HG03457 (cell line): ENCODE results near the gene THSD4.

Experiments used
- ATAC-seq: cut with Tn5 transposase; IDR thresholded peaks from one replicate; pipeline ENCODE4 v1.9.1; 2021; ENCODE audit warnings: moderate number of reproducible peaks; ENCODE audit not compliant: unreplicated experiment

The THSD4 gene

GRCh38 chr15:71629781-71630474, 514.7 kb downstream of the THSD4 start:
- ATAC-seq = no peak

- no peak for ATAC-seq
Measured at GRCh38 chr15:71630475-71630809, 515.2 kb downstream of the THSD4 start.

DNA sequence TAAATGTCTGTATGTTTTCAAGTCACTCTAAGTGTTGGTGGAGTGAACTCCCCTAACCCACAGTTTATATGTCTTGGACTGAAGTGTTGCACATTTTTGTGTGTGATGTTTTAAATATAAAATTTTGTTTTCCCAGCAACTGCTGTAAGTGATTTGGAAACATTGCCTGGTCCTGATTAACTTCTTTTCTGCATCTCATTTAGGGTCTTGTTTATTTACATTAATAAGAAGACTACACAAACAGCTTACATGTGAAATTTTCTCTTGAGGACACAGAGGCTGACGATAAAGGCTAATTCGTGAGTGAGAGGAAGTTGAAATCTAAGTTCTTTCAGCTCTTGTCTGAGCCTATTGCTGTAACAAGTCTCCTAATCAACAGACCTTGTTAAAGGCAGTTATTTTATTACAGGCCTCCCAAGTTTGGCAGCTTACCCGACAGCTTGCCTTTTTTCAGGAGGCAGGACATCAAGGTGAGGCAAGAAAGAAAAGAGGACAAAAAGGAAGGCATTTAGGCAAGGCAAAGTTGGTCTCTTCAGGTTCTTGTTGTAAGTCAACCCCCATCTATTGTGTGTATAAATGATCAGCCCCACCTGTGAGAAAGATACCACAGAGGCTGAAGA, 517.4 kb downstream of the THSD4 start:
- no peak for ATAC-seq

DNA sequence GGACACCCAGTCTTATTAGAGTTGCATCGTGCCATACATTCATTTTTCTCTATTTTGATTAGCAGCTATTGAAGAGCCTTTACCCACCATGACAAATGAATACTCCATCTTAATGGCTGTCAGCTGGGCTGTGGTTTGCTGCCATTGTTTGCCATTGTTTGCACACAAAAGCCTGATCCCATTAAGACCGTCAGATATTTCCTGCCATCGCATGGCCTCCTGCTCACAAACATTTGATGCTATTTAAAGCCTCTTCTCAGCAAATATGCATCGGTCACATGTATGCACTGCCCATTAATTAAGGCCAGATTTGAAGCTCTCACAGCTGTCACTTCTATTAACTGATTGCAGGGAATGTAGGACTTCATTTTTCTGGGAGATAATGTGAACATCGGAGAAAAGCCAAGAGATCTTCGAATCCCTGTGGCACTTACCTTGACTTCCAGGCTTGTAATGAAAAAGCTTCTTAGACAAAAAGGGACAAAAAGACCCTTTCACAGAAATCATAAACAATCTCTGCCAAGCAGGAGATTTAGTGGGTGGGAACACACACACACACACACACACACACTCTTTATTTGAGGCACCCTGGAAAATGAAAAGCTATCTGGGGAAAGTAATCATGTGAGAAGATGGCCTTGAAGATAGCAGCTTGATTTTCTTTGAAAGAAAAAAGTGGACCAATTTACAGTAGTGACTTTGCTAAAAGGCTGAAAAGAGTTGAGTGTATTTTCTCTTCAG, 519.7 kb downstream of the THSD4 start:
- ATAC-seq = no peak

GRCh38 chr15:71635735-71636134, 520.5 kb downstream of the THSD4 start:
- ATAC-seq = no peak

DNA sequence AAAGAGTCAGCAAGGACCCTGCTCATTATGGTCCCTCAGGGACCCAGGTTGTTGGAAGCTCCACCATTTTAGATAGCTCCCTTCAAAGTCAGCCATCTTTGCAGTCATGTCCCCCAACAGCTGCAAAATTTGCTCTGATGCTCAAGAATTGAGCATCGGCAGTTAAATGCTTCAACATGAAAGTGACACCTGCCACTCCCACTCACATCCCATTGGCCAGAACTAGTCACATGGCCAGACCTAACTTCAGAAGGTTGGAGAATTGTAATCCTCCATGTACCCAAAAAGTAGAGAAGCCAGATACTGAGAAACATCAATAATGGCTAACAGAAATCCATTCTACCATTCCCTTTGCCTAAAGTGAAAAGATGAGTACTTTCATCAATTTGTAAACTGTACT, 523.6 kb downstream of the THSD4 start:
- ATAC-seq = no peak

DNA sequence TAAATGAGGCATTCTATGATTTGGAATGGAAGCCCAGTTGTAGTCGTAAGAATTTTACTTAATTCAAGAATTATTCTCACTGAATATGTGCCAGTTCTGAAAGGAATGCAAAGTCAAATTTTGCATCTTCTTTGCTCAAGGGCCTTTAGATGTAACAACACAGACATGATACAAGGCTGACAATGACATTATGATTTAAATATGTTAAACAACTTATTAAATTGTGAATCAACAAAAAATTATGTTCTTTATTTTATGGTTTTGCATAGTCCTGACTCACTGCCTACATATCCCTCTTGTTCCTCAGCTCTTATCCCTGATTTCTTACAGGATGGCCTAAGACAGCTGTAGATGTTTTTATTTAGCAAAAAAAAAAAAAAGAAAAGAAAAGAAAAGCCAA, 524.2 kb downstream of the THSD4 start:
- no peak for ATAC-seq

DNA sequence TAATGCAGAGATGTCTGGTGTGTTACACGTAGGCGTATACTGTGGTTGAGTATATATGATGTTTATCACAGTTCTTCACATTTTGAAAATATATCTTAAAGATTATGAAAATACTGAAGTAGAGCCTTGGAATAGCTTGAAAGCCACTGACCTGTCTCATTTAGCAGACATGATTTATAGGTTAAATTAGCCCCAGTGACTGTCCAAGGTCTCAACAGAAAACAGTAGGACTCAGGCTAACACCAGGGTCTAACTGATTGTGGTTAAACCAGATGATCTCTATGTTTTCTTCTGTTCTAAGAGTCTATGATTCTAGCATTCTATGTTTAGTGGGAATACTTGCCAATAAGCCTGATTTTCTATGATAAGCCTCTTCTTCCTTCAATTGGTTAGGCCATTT, 528.6 kb downstream of the THSD4 start:
- no peak for ATAC-seq

GRCh38 chr15:71646767-71647486, 531.7 kb downstream of the THSD4 start:
- ATAC-seq = no peak

GRCh38 chr15:71647487-71647808, 532.2 kb downstream of the THSD4 start:
- ATAC-seq = no peak

DNA sequence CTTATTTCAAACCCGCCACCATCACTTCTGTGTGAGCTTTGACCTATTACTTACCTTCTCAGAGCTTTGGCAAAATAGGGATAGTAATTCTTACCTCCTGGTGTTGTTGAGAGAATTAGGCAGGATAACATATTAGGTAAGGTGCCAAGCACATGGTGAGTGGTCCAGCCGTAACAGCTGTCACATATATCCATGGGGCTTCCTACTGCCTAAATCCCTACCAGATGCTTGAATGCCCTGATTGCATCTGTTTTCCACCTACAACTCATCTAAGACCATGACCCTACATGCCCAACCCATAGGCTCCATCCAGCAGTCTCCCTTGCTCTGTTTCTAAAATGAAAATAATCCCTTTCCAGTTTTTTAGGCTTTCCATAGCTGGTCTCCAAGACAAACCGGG, 532.8 kb downstream of the THSD4 start:
- ATAC-seq = no peak

- ATAC-seq = no peak
Measured at GRCh38 chr15:71649894-71650293, 534.6 kb downstream of the THSD4 start.

GRCh38 chr15:71650603-71651002, 535.3 kb downstream of the THSD4 start:
- no peak for ATAC-seq

DNA sequence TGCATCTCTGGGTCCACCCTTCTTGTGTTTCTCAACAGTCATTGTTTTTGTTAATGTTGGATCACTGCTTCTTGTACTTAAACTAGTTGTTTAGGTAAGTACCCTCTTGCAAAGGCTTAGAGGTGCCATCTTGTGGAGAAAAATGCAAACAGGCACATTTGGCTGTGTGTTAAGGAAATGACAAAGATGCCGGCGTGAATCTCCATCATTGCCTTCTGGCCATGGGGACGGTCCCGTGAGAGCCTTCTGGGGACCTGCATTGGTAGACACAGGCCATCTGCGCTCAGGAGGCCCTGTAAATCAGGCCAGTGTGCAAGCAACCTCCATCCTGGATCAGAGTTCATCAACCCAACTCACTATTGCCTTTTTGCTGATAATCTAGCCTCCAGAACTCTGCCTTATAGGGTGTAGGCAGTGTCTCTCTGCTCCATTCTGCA, 536.5 kb downstream of the THSD4 start:
- ATAC-seq = no peak

DNA sequence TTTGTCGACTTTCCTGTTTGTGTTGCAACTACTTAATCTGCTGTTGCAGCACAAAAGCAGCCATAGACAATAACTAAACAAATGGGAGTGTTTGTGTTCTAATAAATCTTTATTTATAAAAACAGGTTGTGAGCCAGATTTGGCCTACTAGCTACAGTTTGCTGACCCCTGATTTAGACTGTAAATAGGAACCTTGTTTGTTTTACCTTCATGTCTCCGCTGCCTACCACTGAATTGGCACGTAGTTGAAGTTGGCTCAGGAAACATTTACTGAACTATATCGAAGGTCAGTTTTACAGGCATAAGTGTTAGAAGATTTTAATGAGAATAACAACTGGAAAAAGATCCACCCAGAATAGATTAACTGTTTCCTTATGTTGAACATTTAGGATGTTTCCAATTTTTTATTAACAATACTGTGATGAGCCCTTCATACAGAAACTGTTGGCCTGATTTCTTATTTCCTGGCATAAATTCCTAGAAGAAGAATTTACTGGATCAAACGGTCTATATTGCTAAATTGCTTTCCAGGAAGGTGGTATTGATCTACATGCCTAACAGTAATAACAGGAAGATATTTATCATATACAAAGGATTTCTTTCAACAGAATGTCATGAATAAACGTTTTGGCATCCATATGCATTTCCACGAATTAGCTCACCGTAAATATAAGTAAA, 538.9 kb downstream of the THSD4 start:
- ATAC-seq = no peak

- no peak for ATAC-seq
Measured at GRCh38 chr15:71654720-71655174, 539.5 kb downstream of the THSD4 start.

DNA sequence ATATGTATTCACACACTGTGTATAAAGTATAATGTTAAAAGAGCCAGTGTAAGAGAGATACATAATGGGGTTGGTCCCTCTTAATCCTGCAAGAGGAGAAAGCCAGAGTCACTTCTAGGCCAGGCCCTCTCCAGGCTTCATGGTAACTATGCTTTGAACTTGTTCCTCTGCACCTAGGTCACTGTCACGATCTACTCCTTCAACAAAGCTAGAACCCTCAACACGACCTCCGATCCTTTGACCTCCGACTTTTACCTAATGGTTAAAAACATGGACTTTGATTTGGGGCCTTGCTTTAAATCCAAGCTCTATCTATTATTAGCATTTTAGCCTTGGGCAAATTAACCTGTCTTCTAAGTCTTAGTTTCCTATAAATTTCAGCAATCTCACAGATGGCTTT, 541.2 kb downstream of the THSD4 start:
- ATAC-seq = no peak

- no peak for ATAC-seq
Measured at GRCh38 chr15:71657141-71657540, 541.9 kb downstream of the THSD4 start.

DNA sequence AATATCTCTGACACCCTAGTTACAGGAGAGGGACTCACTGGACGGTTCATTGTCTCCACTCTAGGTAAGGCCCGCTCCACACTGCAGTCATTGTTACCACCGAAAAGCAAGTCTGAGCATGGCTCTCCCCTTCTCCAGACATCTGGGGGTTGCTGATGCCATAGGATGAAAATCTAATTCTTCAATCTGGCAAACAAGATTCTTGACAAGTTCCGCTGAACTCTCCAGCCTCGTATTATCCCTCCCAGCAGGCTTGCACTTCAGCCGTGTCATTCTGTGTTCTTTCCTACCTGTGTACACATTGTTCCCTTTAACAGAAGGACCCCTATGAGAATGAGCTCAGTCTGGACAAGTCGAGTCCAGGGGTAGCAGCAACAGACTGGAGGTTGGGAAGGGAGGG, 542.8 kb downstream of the THSD4 start:
- ATAC-seq = no peak

GRCh38 chr15:71658827-71659729, 543.8 kb downstream of the THSD4 start:
- no peak for ATAC-seq
